Nucleus accumbens (tissue), 56 donors: ENCODE data around the gene CYP39A1.

Source experiments
- DNase-seq, 56 donors: peaks; one replicate each; lab custom pipeline; 2025; lab: John Stamatoyannopoulos, UW

The CYP39A1 gene

GRCh38 chr6:46592740-46593139 lies 59.9 kb downstream of the CYP39A1 start:
- no peak for DNase-seq

GRCh38 chr6:46592046-46592445 lies 60.6 kb downstream of the CYP39A1 start:
- no peak for DNase-seq

- DNase-seq = no peak
Observed at GRCh38 chr6:46590765-46591164, 61.9 kb downstream of the CYP39A1 start.

GRCh38 chr6:46586906-46587305 lies 65.7 kb downstream of the CYP39A1 start:
- DNase-seq = no peak

GRCh38 chr6:46584586-46584985 lies 68.0 kb downstream of the CYP39A1 start:
- no peak for DNase-seq

- no peak for DNase-seq
Observed at GRCh38 chr6:46583721-46584120, 68.9 kb downstream of the CYP39A1 start.

GRCh38 chr6:46583081-46583480 lies 69.5 kb downstream of the CYP39A1 start:
- DNase-seq = no peak

- no peak for DNase-seq
Observed at GRCh38 chr6:46581459-46582177, 71.0 kb downstream of the CYP39A1 start.

- no peak for DNase-seq
Observed at GRCh38 chr6:46575530-46575929, 77.1 kb downstream of the CYP39A1 start.

- DNase-seq = no peak
Observed at GRCh38 chr6:46573140-46573539, 79.5 kb downstream of the CYP39A1 start.

GRCh38 chr6:46565531-46565930 lies 87.1 kb downstream of the CYP39A1 start:
- DNase-seq = no peak

GRCh38 chr6:46563924-46564323 lies 88.7 kb downstream of the CYP39A1 start:
- no peak for DNase-seq

- DNase-seq = no peak
Observed at GRCh38 chr6:46556053-46556452, 96.6 kb downstream of the CYP39A1 start.

GRCh38 chr6:46555129-46555528 lies 97.5 kb downstream of the CYP39A1 start:
- no peak for DNase-seq

- DNase-seq = no peak
Observed at GRCh38 chr6:46549155-46549554, 103.5 kb downstream of the CYP39A1 start.

- no peak for DNase-seq
Observed at GRCh38 chr6:46541556-46541955, 111.1 kb downstream of the CYP39A1 start.

- DNase-seq = no peak
Observed at GRCh38 chr6:46539866-46540265, 112.8 kb downstream of the CYP39A1 start.

- DNase-seq = no peak
Observed at GRCh38 chr6:46538800-46539480, 113.7 kb downstream of the CYP39A1 start.

GRCh38 chr6:46530896-46531295 lies 121.7 kb downstream of the CYP39A1 start:
- no peak for DNase-seq

- DNase-seq = no peak
Observed at GRCh38 chr6:46528961-46529750, 123.5 kb downstream of the CYP39A1 start.

GRCh38 chr6:46526607-46527006 lies 126.0 kb downstream of the CYP39A1 start:
- DNase-seq = no peak
